Measurements from ENCODE around the gene LUZP2.

LUZP2 gene

GRCh38 chr11:24716403-24716802 is 219.6 kb downstream of the LUZP2 start:
- no peak for DNase-seq (ENCODE audit: low spot score)

DNA sequence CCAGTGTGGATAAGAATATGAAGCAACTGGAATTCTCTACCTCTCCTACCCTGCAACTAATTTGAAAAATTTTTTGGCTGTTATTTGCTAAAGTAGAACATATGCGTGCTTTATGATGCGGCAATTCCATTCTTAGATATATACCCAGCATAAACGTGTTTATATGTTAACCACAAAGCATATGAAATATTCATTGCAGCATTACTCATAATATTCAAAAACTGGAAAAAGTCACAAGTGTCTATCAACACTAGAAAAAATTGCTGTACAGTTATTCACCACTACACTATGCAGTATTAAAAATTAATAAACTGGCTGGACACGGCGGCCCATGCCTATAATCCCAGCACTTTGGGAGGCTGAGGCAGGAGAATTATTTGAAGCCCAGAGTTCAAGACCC is 226.4 kb downstream of the LUZP2 start:
- no peak for DNase-seq (ENCODE audit: low spot score)

- no peak for DNase-seq (ENCODE audit: low spot score)
Measured at GRCh38 chr11:24731554-24731953, 234.7 kb downstream of the LUZP2 start.

- DNase-seq (ENCODE audit: low spot score), result no peak
Measured at GRCh38 chr11:24734742-24735237, 237.9 kb downstream of the LUZP2 start.

DNA sequence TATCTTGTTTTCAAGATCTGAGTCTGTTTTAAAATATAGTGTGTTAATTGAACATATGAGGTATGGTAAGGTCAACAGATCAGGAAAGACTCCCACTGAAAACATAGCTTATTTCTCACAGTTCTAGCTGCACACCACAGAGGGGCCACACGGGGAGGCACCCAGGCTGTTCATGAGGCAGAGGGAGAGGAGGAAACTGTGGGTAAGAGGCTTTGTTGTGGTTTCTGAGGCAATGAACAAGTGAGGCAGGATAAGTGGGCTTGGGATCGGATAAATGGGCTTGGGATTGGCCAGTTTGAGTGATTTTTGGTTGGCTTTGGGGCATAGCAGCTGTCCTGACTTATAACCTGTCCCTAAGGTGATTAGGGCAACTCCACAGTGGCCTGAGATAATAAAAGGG is 242.1 kb downstream of the LUZP2 start:
- DNase-seq (ENCODE audit: low spot score), result no peak

DNA sequence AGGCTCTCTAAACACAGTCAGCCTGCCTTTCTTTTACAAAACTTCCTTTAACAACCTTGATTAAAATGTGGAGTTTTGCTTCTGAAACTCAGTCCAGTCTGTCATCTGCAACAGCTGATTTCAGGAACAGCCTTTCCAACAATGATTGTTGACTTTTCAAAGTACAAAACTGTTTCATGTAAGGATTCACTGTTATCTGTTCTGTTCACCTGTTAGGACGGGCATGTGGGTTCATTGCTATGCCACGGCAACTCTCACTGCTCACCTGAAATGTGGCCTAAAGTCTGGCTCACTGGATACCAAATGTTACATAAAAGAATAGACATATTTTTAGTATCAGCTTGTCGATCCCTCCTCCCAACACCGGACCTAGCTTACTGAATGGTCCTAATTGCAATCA is 242.8 kb downstream of the LUZP2 start:
- DNase-seq (ENCODE audit: low spot score), result no peak

GRCh38 chr11:24747275-24748251 is 250.7 kb downstream of the LUZP2 start:
- DNase-seq (ENCODE audit: low spot score), result no peak

GRCh38 chr11:24748261-24748660 is 251.4 kb downstream of the LUZP2 start:
- DNase-seq (ENCODE audit: low spot score), result no peak

GRCh38 chr11:24754406-24754805 is 257.6 kb downstream of the LUZP2 start:
- no peak for DNase-seq (ENCODE audit: low spot score)

- DNase-seq (ENCODE audit: low spot score), result no peak
Measured at GRCh38 chr11:24755260-24755839, 258.5 kb downstream of the LUZP2 start.

DNA sequence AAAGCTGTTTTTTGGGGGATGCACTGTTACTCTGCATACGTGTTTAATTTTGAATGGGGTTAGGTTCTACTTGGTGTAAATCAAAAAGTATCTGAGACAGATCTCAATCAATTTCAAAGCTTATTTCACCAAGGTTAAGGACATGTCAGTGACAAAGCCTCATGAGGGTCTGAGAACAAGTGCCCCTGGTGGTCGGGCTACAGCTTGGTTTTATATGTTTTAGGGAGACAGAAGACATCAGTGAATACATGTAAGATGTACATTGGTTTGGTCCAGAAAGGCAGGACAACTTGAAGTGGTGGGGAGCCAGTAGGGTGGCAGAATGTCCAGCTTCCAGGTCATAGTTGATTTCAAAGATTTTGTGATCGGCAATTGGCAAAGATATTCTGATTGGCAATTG is 262.9 kb downstream of the LUZP2 start:
- DNase-seq (ENCODE audit: low spot score), result no peak

DNA sequence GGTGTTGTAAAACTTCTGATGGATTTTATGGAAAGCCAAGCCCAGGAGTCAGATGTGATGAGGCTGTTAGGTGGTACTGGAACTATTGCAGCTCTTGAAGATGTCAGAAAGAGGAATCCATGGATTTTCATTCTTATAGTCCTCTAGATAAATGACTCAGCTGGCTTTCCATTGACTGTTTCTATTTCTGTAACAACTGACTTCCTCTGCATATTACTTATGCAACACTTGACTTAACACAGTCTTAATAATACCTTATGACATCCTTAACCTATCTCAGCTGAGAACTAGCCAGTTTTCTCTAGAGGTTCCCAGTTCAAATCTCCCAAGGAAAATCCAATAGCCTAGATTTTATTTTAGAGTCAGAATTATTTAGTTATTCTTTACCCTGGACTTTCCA is 263.8 kb downstream of the LUZP2 start:
- DNase-seq (ENCODE audit: low spot score), result no peak

DNA sequence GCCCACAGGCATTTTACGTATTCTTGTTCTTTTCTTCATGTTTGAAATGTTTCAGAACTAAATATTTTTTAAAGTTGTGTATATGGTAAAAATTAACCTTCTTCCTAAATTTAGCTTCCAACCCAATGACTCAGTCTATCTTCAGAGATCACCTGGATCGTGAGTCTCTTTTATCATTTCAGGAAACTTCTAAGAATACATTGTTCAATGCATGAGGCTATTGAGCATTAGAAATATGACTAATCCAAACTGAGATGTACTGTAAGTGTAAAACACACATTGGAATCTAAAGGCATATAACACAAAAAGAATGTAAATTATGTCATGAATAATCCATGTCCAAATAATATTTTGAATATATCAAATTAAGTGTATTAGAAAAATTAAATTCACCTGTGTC is 265.2 kb downstream of the LUZP2 start:
- DNase-seq (ENCODE audit: low spot score), result no peak

GRCh38 chr11:24767411-24767810 is 270.6 kb downstream of the LUZP2 start:
- no peak for DNase-seq (ENCODE audit: low spot score)

DNA sequence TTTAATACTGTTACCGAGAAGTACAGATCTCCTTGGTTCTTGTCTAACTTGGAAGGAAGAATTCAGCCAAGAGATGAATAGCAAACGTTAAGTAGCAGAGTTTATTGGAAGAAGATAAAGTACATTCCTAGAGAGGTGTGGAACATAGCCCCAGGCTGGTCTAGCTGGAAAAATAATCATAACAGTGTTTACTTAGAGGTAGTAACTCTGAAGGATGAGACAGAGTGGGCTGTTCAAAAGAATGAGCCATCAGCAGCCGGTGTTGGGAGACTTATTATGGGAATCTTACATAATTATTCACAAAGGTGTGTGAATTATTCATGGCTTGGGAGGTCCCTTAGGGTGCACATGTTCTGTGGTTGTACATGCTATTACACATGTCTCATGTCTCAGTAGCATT is 276.5 kb downstream of the LUZP2 start:
- DNase-seq (ENCODE audit: low spot score), result no peak

DNA sequence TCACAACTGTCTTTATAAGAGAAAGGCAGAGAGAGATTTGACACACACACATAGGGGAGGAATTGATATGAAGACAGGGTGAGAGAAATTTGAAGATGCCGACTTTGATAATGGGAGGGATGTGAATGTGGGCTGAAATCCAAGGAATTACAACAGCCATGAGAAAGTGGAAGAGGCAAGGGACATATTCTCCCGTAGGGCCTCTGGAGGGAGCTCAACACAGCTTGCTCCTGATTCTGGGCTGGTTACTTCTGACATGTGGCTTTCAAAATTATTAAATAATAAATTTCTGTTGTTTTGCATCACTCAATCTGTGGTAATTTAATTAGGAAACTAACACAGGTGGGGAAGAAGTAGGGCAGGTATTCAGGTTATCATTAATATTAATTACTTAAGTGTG is 282.9 kb downstream of the LUZP2 start:
- DNase-seq (ENCODE audit: low spot score), result no peak

- no peak for DNase-seq (ENCODE audit: low spot score)
Measured at GRCh38 chr11:24781288-24781687, 284.4 kb downstream of the LUZP2 start.

GRCh38 chr11:24793479-24793878 is 296.6 kb downstream of the LUZP2 start:
- DNase-seq (ENCODE audit: low spot score), result no peak

- no peak for DNase-seq (ENCODE audit: low spot score)
Measured at GRCh38 chr11:24794064-24794463, 297.2 kb downstream of the LUZP2 start.

- DNase-seq (ENCODE audit: low spot score), result no peak
Measured at GRCh38 chr11:24805671-24806070, 308.8 kb downstream of the LUZP2 start.

- DNase-seq (ENCODE audit: low spot score), result no peak
Measured at GRCh38 chr11:24808173-24808572, 311.3 kb downstream of the LUZP2 start.

- no peak for DNase-seq (ENCODE audit: low spot score)
Measured at GRCh38 chr11:24819006-24819405, 322.2 kb downstream of the LUZP2 start.

GRCh38 chr11:24819863-24820434 is 323.1 kb downstream of the LUZP2 start:
- no peak for DNase-seq (ENCODE audit: low spot score)

Data from CD4-positive, alpha-beta T cell treated with Interleukin-6 at 100 ng/mL for 8 hours (primary cell).